ENCODE data around the gene TBX20.
"Not testable (repeated sequence)": the region's sequence is repeated elsewhere in the genome, so short reads cannot be mapped to it uniquely, and the experiment has no call there.

TBX20 gene

GRCh38 chr7:35255443-35256255 lies 1.7 kb upstream of the TBX20 start:
- no peak for DNase-seq

- DNase-seq: no peak
Observed at GRCh38 chr7:35254496-35255442, 869 bp upstream of the TBX20 start.

GRCh38 chr7:35253460-35253709 lies 515 bp downstream of the TBX20 start:
- DNase-seq: no peak

- no peak for DNase-seq
Observed at GRCh38 chr7:35252612-35253459, 1.1 kb downstream of the TBX20 start.

GRCh38 chr7:35251606-35252310 lies 2.1 kb downstream of the TBX20 start:
- DNase-seq: no peak

GRCh38 chr7:35250941-35251340 lies 3.0 kb downstream of the TBX20 start:
- DNase-seq: no peak

GRCh38 chr7:35250452-35250851 lies 3.4 kb downstream of the TBX20 start:
- DNase-seq: no peak

GRCh38 chr7:35249537-35249907 lies 4.4 kb downstream of the TBX20 start:
- no peak for DNase-seq

GRCh38 chr7:35248576-35249536 lies 5.0 kb downstream of the TBX20 start:
- no peak for DNase-seq

- DNase-seq: no peak
Observed at GRCh38 chr7:35246819-35247218, 7.1 kb downstream of the TBX20 start.

- no peak for DNase-seq
Observed at GRCh38 chr7:35241884-35242283, 12.0 kb downstream of the TBX20 start.

- no peak for DNase-seq
Observed at GRCh38 chr7:35241436-35241835, 12.5 kb downstream of the TBX20 start.

GRCh38 chr7:35241008-35241407 lies 12.9 kb downstream of the TBX20 start:
- not testable (repeated sequence) for DNase-seq

- not testable (repeated sequence) for DNase-seq
Observed at GRCh38 chr7:35238456-35238855, 15.4 kb downstream of the TBX20 start.

GRCh38 chr7:35232994-35233393 lies 20.9 kb downstream of the TBX20 start:
- no peak for DNase-seq

GRCh38 chr7:35231221-35231620 lies 22.7 kb downstream of the TBX20 start:
- not testable (repeated sequence) for DNase-seq

GRCh38 chr7:35229116-35229780 lies 24.7 kb downstream of the TBX20 start:
- DNase-seq: not testable (repeated sequence)

GRCh38 chr7:35228496-35229051 lies 25.3 kb downstream of the TBX20 start:
- DNase-seq: not testable (repeated sequence)

- not testable (repeated sequence) for DNase-seq
Observed at GRCh38 chr7:35227438-35227837, 26.5 kb downstream of the TBX20 start.

GRCh38 chr7:35222445-35222844 lies 31.5 kb downstream of the TBX20 start:
- DNase-seq: not testable (repeated sequence)

Measured in NCI-H748 treated with DMSO at 0.1 percent for 48 hours (cell line).